Bronchial epithelial cell (primary cell): ENCODE data around the gene BIN2. TPM values are rescaled to one million over a fixed set of nuclear protein-coding genes. Genes with fewer than 3 reads are reported as not detected.
A peak's percentile ranks its signal among the peaks of the same experiment; 100 is the strongest.
"Not testable (repeated sequence)": the region's sequence is repeated elsewhere in the genome, so short reads cannot be mapped to it uniquely, and the experiment has no call there.

Source experiments
- DNase-seq: peaks from one replicate; pipeline ENCODE4 v3.0.0-alpha.2; 2010; ENCODE audit warnings: low read depth
- FAIRE-seq: peaks from 2 replicates; lab custom pipeline; 2011; peaks lifted over from hg19 to GRCh38; lab: Jason Lieb, UNC
- H3K27me3 ChIP-seq: 2 replicates; pipeline ENCODE4 v1.5.1; 2011; ENCODE audit warnings: low read length; ENCODE audit not compliant: control insufficient read depth, insufficient read depth
- H3K36me3 ChIP-seq: 2 replicates; pipeline ENCODE4 v1.5.1; 2011; ENCODE audit warnings: low read length; ENCODE audit not compliant: control insufficient read depth, insufficient read depth
- H3K4me3 ChIP-seq: 2 replicates; pipeline ENCODE4 v1.5.1; 2011; ENCODE audit warnings: mild to moderate bottlenecking, low read depth, low read length, control low read depth
- total RNA-seq: library from RNA; depleted of rRNA; stranded (reverse); fragments of >200 nt; gene quantifications from 2 replicates; pipeline ENCODE4 v1.2.1, GENCODE V29; 2014
- TF ChIP-seq, protein P1 (sequence below): IDR thresholded peaks from 2 replicates; pipeline ENCODE4 v1.5.1; 2011; ENCODE audit warnings: mild to moderate bottlenecking, moderate library complexity, low read length, control low read depth, inconsistent platforms; ENCODE audit not compliant: insufficient read depth, severe bottlenecking

Gene BIN2
- total RNA-seq, 1 donor from 2014 or later = not detected

DNA sequence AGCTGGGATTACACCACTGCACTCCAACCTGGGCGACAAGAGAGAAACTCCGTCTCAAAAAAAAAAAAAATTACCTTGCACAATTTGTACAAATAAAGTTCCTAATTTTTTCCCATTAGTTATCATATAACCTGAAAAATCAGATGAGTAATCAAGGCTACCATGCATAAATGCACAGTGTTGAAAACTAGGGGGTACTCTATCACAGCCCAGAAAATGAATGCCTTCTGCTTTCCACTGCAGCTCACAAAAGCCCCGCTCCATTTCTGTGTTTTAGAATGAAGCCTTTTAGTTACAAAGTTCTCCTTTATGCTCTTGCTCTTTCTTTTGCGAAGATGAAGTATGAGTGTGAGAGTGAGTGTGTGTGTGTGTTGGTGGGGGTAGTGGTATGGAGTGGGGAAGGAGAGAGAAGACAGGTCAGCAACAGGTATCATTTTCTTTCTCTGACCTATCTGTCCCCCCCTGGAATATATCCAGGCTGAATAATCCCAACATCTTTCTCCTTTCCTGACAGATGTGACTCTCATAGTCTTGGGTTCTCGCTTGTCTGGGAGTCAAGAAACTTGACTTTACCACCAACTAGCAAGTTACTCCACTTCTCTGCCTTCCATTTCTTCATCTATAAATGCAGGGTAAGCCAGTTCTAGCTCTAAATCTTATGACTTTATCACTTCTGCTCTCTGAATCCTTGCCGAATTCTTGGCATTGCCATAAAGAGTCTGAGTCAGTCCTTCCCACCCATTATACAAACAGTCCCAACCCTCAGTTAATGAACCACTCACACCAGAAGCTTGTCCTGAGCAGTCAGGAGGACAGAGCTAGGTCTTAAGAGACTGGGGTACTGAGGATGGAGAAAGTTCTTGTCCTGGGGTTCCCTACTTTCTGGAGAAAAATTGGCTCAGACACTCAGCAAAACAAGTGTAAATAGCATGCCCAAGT, 16.1 kb downstream of the BIN2 start:
- no peaks in the 10 kb centered on the region for H3K36me3 ChIP-seq
- FAIRE-seq (no peak), DNase-seq (peak; percentile 94)
- H3K4me3 ChIP-seq = no peak overlapping the region
- no peaks in the 10 kb centered on the region for H3K27me3 ChIP-seq
- TF ChIP-seq, protein P1, sequence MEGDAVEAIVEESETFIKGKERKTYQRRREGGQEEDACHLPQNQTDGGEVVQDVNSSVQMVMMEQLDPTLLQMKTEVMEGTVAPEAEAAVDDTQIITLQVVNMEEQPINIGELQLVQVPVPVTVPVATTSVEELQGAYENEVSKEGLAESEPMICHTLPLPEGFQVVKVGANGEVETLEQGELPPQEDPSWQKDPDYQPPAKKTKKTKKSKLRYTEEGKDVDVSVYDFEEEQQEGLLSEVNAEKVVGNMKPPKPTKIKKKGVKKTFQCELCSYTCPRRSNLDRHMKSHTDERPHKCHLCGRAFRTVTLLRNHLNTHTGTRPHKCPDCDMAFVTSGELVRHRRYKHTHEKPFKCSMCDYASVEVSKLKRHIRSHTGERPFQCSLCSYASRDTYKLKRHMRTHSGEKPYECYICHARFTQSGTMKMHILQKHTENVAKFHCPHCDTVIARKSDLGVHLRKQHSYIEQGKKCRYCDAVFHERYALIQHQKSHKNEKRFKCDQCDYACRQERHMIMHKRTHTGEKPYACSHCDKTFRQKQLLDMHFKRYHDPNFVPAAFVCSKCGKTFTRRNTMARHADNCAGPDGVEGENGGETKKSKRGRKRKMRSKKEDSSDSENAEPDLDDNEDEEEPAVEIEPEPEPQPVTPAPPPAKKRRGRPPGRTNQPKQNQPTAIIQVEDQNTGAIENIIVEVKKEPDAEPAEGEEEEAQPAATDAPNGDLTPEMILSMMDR = no peak

DNA sequence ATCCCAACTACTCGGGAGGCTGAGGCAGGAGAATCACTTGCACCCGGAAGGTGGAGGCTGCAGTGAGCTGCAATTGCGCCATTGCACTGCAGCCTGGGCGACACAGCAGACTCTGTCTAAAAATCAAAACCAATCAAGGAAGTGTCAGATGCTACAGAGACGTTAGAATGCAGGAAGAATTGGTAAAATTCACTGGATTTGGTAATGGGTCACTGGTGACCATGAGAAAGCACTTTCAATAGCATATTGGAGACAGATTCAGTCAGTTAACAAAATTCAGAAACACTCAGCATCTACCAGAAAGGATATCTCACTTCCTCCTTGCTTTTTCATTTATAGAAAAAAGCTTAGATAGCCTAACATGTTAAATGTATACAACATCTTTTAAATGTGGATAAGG, 17.5 kb downstream of the BIN2 start:
- Histone ChIP-seq H3K27me3 (no peaks in the 10 kb centered on the region), H3K36me3 (no peaks in the 10 kb centered on the region), H3K4me3 (no peak overlapping the region)
- TF ChIP-seq, protein P1 = no peak
- DNase-seq (no peak), FAIRE-seq (no peak)

DNA sequence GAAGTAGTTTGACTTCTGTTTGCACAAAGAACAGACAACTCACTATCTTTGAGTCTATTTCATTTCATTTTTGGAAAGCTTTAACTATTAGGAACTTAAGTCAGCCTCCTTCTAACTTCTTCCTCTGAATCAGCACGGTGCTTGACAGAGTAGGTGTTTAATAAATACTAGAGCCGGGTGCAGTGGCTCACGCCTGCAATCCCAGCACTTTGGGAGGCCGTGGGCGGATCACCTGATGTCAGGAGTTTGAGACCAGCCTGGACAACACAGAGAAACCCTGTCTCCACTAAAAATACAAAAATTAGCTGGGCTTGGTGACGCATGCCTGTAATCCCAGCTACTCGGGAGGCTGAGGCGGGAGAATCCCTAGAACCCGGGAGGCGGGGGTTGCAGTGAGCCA, 23.2 kb downstream of the BIN2 start:
- not testable (repeated sequence) for H3K27me3 ChIP-seq, FAIRE-seq, DNase-seq, H3K36me3 ChIP-seq, H3K4me3 ChIP-seq

DNA sequence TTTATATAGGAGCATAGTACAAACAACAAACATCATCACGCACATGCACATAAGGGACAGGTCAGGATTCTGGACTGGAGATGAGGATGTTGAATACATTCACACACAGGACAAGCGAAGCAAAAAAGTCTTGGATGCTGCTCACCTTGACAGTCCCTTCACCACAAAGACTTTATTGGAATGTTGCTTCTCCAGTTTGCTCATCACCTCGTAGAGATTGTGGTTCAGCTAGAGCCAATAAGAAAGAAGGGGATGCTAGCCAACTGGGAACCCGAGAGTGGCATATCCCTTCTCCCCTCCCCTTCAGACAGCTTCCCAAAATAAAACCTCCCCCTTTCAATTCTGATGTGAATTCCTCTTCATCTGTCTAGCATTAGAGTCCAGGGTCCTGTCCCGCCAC, 28.3 kb downstream of the BIN2 start:
- FAIRE-seq = no peak
- TF ChIP-seq, protein P1 = no peak

DNA sequence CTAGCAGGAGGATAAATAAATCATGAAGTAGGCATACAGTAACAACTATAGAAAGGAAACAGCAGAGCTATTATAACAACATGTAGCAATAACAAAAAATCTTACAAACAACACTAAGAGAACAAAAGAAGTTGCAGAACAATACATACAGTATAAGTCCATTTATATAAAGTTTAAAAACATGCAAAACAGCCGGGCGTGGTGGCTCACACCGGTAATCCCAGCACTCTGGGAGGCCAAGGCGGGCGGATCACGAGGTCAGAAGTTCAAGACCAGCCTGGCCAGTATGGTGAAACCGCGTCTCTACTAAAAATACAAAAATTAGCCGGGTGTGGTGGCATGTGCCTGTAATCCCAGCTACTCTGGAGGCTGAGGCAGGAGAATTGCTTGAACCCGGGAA, 29.9 kb downstream of the BIN2 start:
- FAIRE-seq, H3K36me3 ChIP-seq, H3K4me3 ChIP-seq, H3K27me3 ChIP-seq, DNase-seq: not testable (repeated sequence)

More for the DNA sequence above, 28.3 kb downstream of the BIN2 start:
- Histone ChIP-seq H3K27me3 (no peaks in the 10 kb centered on the region), H3K36me3 (no peaks in the 10 kb centered on the region), H3K4me3 (no peak overlapping the region)
- no peak for DNase-seq

DNA sequence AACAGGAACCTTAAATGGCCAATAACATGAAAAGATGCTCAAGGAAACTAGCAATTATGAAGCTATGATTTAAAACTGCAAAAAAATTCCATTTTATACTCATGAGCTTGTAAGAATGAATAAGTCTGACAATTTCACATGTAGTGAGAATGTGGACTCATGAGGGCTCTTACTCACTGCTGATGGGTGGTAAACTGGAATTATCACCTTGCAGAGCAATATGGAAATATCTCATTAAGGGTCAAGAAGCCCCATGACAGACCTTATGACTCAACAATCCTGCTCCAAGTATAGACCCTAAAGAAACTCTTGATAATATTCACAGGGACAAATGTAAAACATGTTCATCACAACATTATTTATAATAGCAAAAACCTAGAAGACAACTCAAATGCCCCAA, 30.3 kb downstream of the BIN2 start:
- no peak overlapping the region for H3K4me3 ChIP-seq
- no peak for FAIRE-seq
- DNase-seq = peak; percentile 40
- H3K36me3 ChIP-seq = no peaks in the 10 kb centered on the region
- TF ChIP-seq, protein P1 = no peak
- no peaks in the 10 kb centered on the region for H3K27me3 ChIP-seq

DNA sequence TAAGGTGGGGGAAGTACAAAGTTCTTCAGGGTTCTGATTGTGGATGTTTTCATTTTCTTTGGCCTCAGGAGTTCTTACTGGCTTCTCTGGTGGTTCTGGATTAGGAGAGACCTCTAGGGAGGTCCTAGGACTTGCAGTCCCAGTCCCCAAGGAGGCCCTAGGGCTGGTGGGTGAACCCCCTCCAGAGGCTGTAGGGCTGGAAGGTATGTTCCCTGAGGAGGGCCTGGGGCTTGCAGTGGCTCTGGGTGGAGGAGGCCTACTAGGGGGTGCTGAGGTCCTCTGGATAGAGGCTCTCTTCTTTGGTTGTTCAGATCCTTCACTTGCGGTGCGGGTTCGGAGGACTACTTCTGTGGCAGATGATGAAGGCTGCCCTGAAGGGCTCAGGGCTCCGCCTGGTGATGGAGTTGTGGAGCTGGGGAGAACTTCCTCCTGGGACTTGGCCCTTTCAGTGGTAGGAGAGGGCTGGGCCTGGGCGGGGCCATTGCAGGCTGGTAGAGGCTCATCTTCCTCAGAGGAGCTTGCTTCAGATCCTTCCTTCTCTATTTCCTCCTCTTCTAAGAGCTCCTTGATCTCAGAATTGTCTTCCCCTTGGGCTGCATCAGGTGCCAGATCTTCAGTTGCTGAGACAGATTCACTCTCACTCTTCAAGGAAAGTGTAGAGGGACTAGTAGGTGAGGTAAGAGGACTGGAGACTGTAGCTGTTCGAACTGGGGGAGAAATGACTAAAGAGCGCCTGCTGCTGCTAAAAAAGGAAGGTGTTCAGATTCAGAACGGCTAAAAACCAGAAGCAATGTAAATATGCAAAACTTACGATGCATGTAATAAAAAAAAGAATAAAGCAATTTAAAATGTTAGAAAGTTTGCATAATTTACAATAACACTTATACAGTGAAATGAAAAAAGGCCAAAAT, 32.1 kb downstream of the BIN2 start:
- H3K36me3 ChIP-seq = not testable (repeated sequence)

More for the DNA sequence above, 32.1 kb downstream of the BIN2 start:
- not testable (repeated sequence) for FAIRE-seq, H3K27me3 ChIP-seq, H3K4me3 ChIP-seq, DNase-seq
